HepG2 (cell line): Measurements from ENCODE around the gene HOXA6. TPM values are rescaled to one million over a fixed set of nuclear protein-coding genes. Genes with fewer than 3 reads are reported as not detected.

Experiments used
- ATF7 ChIP-seq, 2 experiments: fragments of 450-650 bp in 1 of 2; sonication (generic) in 1 of 2; formaldehyde crosslinking in 1 of 2; IDR thresholded peaks; 2 replicates each; pipeline versions ENCODE4 v1.4.0 to v1.6.1; 2016 to 2020; ENCODE audit warnings: antibody characterized with exemption in 1 of 2, mild to moderate bottlenecking in 1 of 2, missing genetic modification reagents in 1 of 2
- CBFB ChIP-seq: sonication (generic); formaldehyde crosslinking; IDR thresholded peaks from 2 replicates; pipeline ENCODE4 v1.4.0; 2020; ENCODE audit warnings: missing genetic modification reagents
- CEBPG ChIP-seq: IDR thresholded peaks from 2 replicates; pipeline ENCODE4 v1.6.1; 2016
- CEBPZ ChIP-seq: IDR thresholded peaks from 2 replicates; pipeline ENCODE4 v1.6.1; 2012; ENCODE audit warnings: low read length, improper control_type of control experiment
- ELF4 ChIP-seq: sonication (generic); formaldehyde crosslinking; IDR thresholded peaks from 2 replicates; pipeline ENCODE4 v1.5.0; 2020; ENCODE audit warnings: missing genetic modification reagents, mild to moderate bottlenecking, moderate library complexity, borderline replicate concordance
- GMEB1 ChIP-seq: sonication (generic); formaldehyde crosslinking; IDR thresholded peaks from 2 replicates; pipeline ENCODE4 v1.5.1; 2020; ENCODE audit warnings: missing genetic modification reagents, mild to moderate bottlenecking, borderline replicate concordance
- MXI1 ChIP-seq: IDR thresholded peaks from 3 replicates; pipeline ENCODE4 v1.6.1; 2012; ENCODE audit warnings: low read depth, low read length, inconsistent platforms, borderline replicate concordance
- MYNN ChIP-seq: sonication (generic); formaldehyde crosslinking; IDR thresholded peaks from 2 replicates; pipeline ENCODE4 v1.4.0; 2020; ENCODE audit warnings: mild to moderate bottlenecking, low read depth, missing genetic modification reagents
- NFAT5 ChIP-seq: sonication (generic); formaldehyde crosslinking; IDR thresholded peaks from 2 replicates; pipeline ENCODE4 v1.4.0; 2020; ENCODE audit warnings: missing genetic modification reagents
- SMAD1 ChIP-seq: sonication (generic); formaldehyde crosslinking; IDR thresholded peaks from 2 replicates; pipeline ENCODE4 v1.4.0; 2020; ENCODE audit warnings: missing genetic modification reagents, low read depth, mild to moderate bottlenecking, borderline replicate concordance
- USF2 ChIP-seq, 2 experiments: sonication (generic) in 1 of 2; formaldehyde crosslinking in 1 of 2; IDR thresholded peaks; 2 replicates each; pipeline versions ENCODE4 v1.5.1 to v1.6.1; 2011 to 2020; ENCODE audit warnings: borderline replicate concordance in 1 of 2, low read depth in 1 of 2, low read length in 1 of 2, mild to moderate bottlenecking in 1 of 2, missing genetic modification reagents in 1 of 2, moderate library complexity in 1 of 2
- ZNF17 ChIP-seq: sonication (generic); formaldehyde crosslinking; IDR thresholded peaks from 2 replicates; pipeline ENCODE4 v1.5.0; 2020; ENCODE audit warnings: mild to moderate bottlenecking, missing genetic modification reagents
- ZNF251 ChIP-seq: sonication (generic); formaldehyde crosslinking; IDR thresholded peaks from 2 replicates; pipeline ENCODE4 v1.9.0; 2021; ENCODE audit warnings: mild to moderate bottlenecking, missing genetic modification reagents
- ZNF296 ChIP-seq: sonication (generic); formaldehyde crosslinking; conservative IDR thresholded peaks from 2 replicates; pipeline ENCODE4 v1.5.0; 2020; ENCODE audit warnings: mild to moderate bottlenecking, missing genetic modification reagents
- ZNF329 ChIP-seq: sonication (generic); formaldehyde crosslinking; IDR thresholded peaks from 2 replicates; pipeline ENCODE4 v1.9.0; 2021; ENCODE audit warnings: low read depth, mild to moderate bottlenecking, missing genetic modification reagents
- ZNF367 ChIP-seq: sonication (generic); formaldehyde crosslinking; IDR thresholded peaks from 2 replicates; pipeline ENCODE4 v1.4.0; 2020; ENCODE audit warnings: missing genetic modification reagents, borderline replicate concordance
- polyA plus RNA-seq, 8 experiments: library from polyadenylated mRNA; depleted of rRNA in 3 of 8; stranded (reverse) in 7 of 8; unstranded in 1 of 8; fragments of >200 nt; fragmentation: Illumina TruSeq in 4 of 8; extraction: Trizol in 4 of 8; gene quantifications; 2 replicates each; pipeline versions ENCODE4 v1.2.1 to v1.2.3, GENCODE V29; 2011 to 2016; ENCODE audit warnings: low read depth in 4 of 8, missing spikeins in 1 of 8, mixed read lengths in 1 of 8; ENCODE audit not compliant: insufficient read depth in 1 of 8
- total RNA-seq, 5 experiments: library from RNA; depleted of rRNA; stranded (reverse); fragments of >200 nt; fragmentation: Illumina TruSeq; extraction: Trizol; gene quantifications; 2 replicates each; pipeline ENCODE4 v1.2.3, GENCODE V29; 2016; ENCODE audit warnings: low read depth in 1 of 5

HOXA6 gene
- total and polyA plus RNA-seq, 2 of the 13 experiments (the other 11 are each of a cell fraction or from before 2014, with no cell fraction given), result 1.3 to 1.5 TPM

GRCh38 chr7:27160546-27161213 lies 13.1 kb upstream of the HOXA6 start (continued):
- TF ChIP-seq CEBPZ, result no peak
- no peak for TF ChIP-seq ZNF251 (CRISPR knock-in tag)
- TF ChIP-seq MXI1, result no peak
- no peak for TF ChIP-seq ZNF296
- TF ChIP-seq ELF4 (CRISPR knock-in tag), result no peak
- TF ChIP-seq USF2 (IDR thresholded peaks at IDR 0.05; ENCODE audit: low read depth, low read length), result no peak
- no peak for TF ChIP-seq USF2 (CRISPR knock-in tag; IDR thresholded peaks at IDR 0.05; ENCODE audit: borderline replicate concordance)
- no peak for TF ChIP-seq ZNF17 (CRISPR knock-in tag)
- TF ChIP-seq CEBPG, result no peak
- no peak for TF ChIP-seq ZNF367 (CRISPR knock-in tag)
- TF ChIP-seq ZNF329 (CRISPR knock-in tag), result no peak
- no peak for TF ChIP-seq GMEB1 (CRISPR knock-in tag)
- TF ChIP-seq MYNN, result no peak
- TF ChIP-seq CBFB (CRISPR knock-in tag), result no peak; the same call in 1 of the 2 replicates
- TF ChIP-seq SMAD1 (CRISPR knock-in tag), result no peak
- no peak for TF ChIP-seq ATF7 (IDR thresholded peaks at IDR 0.05)
- no peak for TF ChIP-seq ATF7 (CRISPR knock-in tag; IDR thresholded peaks at IDR 0.05)
- TF ChIP-seq NFAT5 (CRISPR knock-in tag), result no peak
